Measurements from ENCODE around the gene ITIH1. TPM values are rescaled to one million over a fixed set of nuclear protein-coding genes. Genes with fewer than 3 reads are reported as not detected.

ITIH1 gene
- total RNA-seq, 3 donors from 2014 or later (not counting 1 experiment from before 2014, with no cell fraction given): 0.56 TPM; not detected in 2

DNA sequence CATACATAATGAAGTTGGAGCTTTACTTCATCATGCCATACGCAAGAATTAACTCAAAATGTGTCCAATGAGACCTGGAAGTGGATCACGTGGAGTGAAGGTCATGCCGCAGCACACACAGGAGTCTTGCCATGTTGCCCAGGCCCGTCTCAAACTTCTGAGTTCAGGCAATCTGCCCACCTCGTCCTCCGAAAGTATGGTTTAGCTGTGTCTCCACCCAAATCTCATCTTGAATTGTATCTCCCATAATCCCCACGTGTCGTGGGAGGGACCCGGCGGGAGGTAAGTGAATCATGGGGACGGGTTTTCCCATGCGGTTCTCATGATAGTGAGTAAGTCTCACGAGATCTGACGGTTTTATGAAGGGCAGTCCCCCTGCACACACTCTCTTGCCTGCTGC, 45.8 kb upstream of the ITIH1 start:
- Mint-ChIP-seq H3K36me3 (peaks cover 36% of the 10 kb centered on the region), H3K27me3 (ENCODE audit: low read depth in 2 of 2) (no peaks in the 10 kb centered on the region), H3K27ac (no peak overlapping the region), H3K4me1 (no peaks in the 10 kb centered on the region), H3K4me3 (no peak overlapping the region), H3K9me3 (peaks cover 0 to 3% of the 10 kb centered on the region in 2 donors)
- no peak for ATAC-seq
- DNase-seq: no peak
- no peak overlapping the region for H3K27ac ChIP-seq (ENCODE audit: low read length)
- intact Hi-C loops (cut with micrococcal nuclease): no loop called here
- peaks cover 12% of the 10 kb centered on the region for H3K9me3 ChIP-seq (ENCODE audit: control insufficient read depth, insufficient read depth, low read length)
- no peaks in the 10 kb centered on the region for H3K27me3 ChIP-seq (ENCODE audit: control insufficient read depth, insufficient read depth, low read length)
- peaks cover 32% of the 10 kb centered on the region for H3K36me3 ChIP-seq (ENCODE audit: control insufficient read depth, insufficient read depth, low read length)
- TF ChIP-seq, protein P1, sequence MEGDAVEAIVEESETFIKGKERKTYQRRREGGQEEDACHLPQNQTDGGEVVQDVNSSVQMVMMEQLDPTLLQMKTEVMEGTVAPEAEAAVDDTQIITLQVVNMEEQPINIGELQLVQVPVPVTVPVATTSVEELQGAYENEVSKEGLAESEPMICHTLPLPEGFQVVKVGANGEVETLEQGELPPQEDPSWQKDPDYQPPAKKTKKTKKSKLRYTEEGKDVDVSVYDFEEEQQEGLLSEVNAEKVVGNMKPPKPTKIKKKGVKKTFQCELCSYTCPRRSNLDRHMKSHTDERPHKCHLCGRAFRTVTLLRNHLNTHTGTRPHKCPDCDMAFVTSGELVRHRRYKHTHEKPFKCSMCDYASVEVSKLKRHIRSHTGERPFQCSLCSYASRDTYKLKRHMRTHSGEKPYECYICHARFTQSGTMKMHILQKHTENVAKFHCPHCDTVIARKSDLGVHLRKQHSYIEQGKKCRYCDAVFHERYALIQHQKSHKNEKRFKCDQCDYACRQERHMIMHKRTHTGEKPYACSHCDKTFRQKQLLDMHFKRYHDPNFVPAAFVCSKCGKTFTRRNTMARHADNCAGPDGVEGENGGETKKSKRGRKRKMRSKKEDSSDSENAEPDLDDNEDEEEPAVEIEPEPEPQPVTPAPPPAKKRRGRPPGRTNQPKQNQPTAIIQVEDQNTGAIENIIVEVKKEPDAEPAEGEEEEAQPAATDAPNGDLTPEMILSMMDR (IDR thresholded peaks at IDR 0.05): no peak
- no peaks in the 10 kb centered on the region for H3K4me1 ChIP-seq (ENCODE audit: control insufficient read depth, insufficient read depth, low read length)
- WGBS (ENCODE audit: insufficient coverage): 90% methylated on average over 14 of the region's 14 CpGs
- H3K4me3 ChIP-seq (ENCODE audit: low read length): no peak overlapping the region

DNA sequence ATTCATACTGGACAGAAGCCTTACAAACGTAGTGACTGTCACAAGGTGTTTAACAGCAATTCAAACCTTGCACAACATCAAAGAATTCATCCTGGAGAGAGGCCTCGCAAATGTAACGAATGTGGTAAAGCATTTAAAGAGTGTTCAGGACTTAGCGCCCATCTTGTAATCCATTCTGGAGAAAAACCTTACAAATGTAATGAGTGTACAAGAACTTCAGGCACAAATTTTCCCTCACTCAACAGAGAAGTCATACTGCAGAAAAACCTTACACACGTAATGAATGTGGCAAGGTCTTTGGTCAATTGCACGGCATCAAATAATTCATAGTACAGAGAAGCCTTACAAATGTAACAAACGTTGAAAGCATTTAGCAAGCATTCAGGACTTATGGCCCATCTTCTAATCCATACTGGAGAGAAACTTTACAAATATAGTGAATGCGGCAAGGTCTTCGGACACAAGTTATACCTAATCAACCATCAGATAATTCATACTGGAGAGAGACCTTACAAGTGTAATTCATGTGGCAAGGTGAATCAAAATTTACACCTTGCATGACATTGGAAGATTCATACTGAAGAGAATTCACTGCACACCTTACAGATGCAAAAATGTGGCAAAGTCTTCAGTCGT, 44.0 kb upstream of the ITIH1 start:
- Histone ChIP-seq H3K4me3 (ENCODE audit: low read length) (no peak overlapping the region), H3K4me1 (ENCODE audit: control insufficient read depth, insufficient read depth, low read length) (no peaks in the 10 kb centered on the region), H3K27ac (ENCODE audit: low read length) (no peak overlapping the region), H3K36me3 (ENCODE audit: control insufficient read depth, insufficient read depth, low read length) (peaks cover 36% of the 10 kb centered on the region), H3K27me3 (ENCODE audit: control insufficient read depth, insufficient read depth, low read length) (no peaks in the 10 kb centered on the region), H3K9me3 (ENCODE audit: control insufficient read depth, insufficient read depth, low read length) (peaks cover 8% of the 10 kb centered on the region)
- intact Hi-C loops (cut with micrococcal nuclease): no loop called here
- H3K27ac Mint-ChIP-seq: no peak overlapping the region
- H3K27me3 Mint-ChIP-seq (ENCODE audit: low read depth in 2 of 2): no peaks in the 10 kb centered on the region
- no peak overlapping the region for H3K4me3 Mint-ChIP-seq
- WGBS (ENCODE audit: insufficient coverage): 88% methylated on average over 7 of the region's 10 CpGs
- no peak for DNase-seq
- TF ChIP-seq, protein P1 (IDR thresholded peaks at IDR 0.05): no peak
- peaks cover 36% of the 10 kb centered on the region for H3K36me3 Mint-ChIP-seq
- peaks cover 0 to 3% of the 10 kb centered on the region in 2 donors for H3K9me3 Mint-ChIP-seq
- no peaks in the 10 kb centered on the region for H3K4me1 Mint-ChIP-seq
- no peak for ATAC-seq

DNA sequence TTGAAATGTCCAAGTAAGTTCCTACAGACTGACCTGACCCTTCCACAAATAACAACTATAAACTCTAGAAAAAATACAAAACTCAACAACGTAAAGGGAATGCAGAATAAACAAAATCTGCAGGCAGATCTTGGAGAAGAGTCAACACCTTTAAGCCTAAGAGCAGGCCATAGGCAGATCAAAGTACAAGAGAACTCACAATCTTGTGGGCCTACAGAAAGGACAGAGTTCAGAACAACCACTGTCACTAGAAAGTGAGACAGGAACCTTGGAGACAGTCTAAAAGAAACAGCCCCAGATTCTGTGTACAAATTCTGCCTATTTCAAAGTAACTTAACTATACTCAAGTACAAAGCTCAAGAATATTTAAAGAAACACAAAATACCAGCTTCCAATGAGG, 37.7 kb upstream of the ITIH1 start:
- peaks cover 50% of the 10 kb centered on the region for H3K36me3 ChIP-seq (ENCODE audit: control insufficient read depth, insufficient read depth, low read length)
- H3K27ac Mint-ChIP-seq: no peak overlapping the region
- no peaks in the 10 kb centered on the region for H3K4me1 Mint-ChIP-seq
- H3K27me3 Mint-ChIP-seq (ENCODE audit: low read depth in 2 of 2): no peaks in the 10 kb centered on the region
- no peaks in the 10 kb centered on the region for H3K9me3 Mint-ChIP-seq
- no peak overlapping the region for H3K4me3 ChIP-seq (ENCODE audit: low read length)
- no peaks in the 10 kb centered on the region for H3K27me3 ChIP-seq (ENCODE audit: control insufficient read depth, insufficient read depth, low read length)
- H3K4me1 ChIP-seq (ENCODE audit: control insufficient read depth, insufficient read depth, low read length): no peaks in the 10 kb centered on the region
- DNase-seq: no peak
- WGBS (ENCODE audit: insufficient coverage): 89% methylated on average over 1 of the region's 1 CpG
- ATAC-seq: no peak
- TF ChIP-seq, protein P1 (IDR thresholded peaks at IDR 0.05): no peak
- intact Hi-C loops (cut with micrococcal nuclease): no loop called here
- H3K9me3 ChIP-seq (ENCODE audit: control insufficient read depth, insufficient read depth, low read length): no peaks in the 10 kb centered on the region
- H3K27ac ChIP-seq (ENCODE audit: low read length): no peak overlapping the region
- H3K4me3 Mint-ChIP-seq: no peak overlapping the region
- peaks cover 27% of the 10 kb centered on the region for H3K36me3 Mint-ChIP-seq
